Glutamatergic neuron (in vitro differentiated cells): ENCODE results near the gene CEL. TPM values are rescaled to one million over a fixed set of nuclear protein-coding genes. Genes with fewer than 3 reads are reported as not detected.
A peak's percentile ranks its signal among the peaks of the same experiment; 100 is the strongest.

ENCODE experiments used
- DNase-seq: peaks from one replicate; pipeline ENCODE4 v3.0.0; 2022
- H3K27ac Mint-ChIP-seq: one replicate; pipeline ENCODE4 v1.8.0; 2020; ENCODE audit warnings: mild to moderate bottlenecking, mixed read lengths, inconsistent platforms; ENCODE audit not compliant: unreplicated experiment
- H3K27me3 Mint-ChIP-seq: one replicate; pipeline ENCODE4 v1.8.0; 2020; ENCODE audit warnings: mild to moderate bottlenecking, moderate library complexity, mixed read lengths, inconsistent platforms; ENCODE audit not compliant: unreplicated experiment
- H3K36me3 Mint-ChIP-seq: one replicate; pipeline ENCODE4 v1.8.0; 2020; ENCODE audit warnings: mild to moderate bottlenecking, mixed read lengths, inconsistent platforms; ENCODE audit not compliant: unreplicated experiment
- H3K4me1 Mint-ChIP-seq: one replicate; pipeline ENCODE4 v1.8.0; 2020; ENCODE audit warnings: mild to moderate bottlenecking, low read depth, mixed read lengths, inconsistent platforms; ENCODE audit not compliant: unreplicated experiment
- H3K4me3 Mint-ChIP-seq: one replicate; pipeline ENCODE4 v1.8.0; 2020; ENCODE audit warnings: mild to moderate bottlenecking, mixed read lengths, inconsistent platforms; ENCODE audit not compliant: unreplicated experiment
- H3K9me3 Mint-ChIP-seq: one replicate; pipeline ENCODE4 v1.8.0; 2020; ENCODE audit warnings: mild to moderate bottlenecking, moderate library complexity, mixed read lengths, inconsistent platforms; ENCODE audit not compliant: unreplicated experiment
- total RNA-seq: library from RNA; stranded (reverse); fragmentation: NEBNext Ultra II Directional; extraction: Animal tissue kit (Norgen Biotek cat#: 25700); gene quantifications from one replicate; pipeline ENCODE4 v1.2.1, GENCODE V29; 2021; ENCODE audit not compliant: unreplicated experiment
- TF ChIP-seq, protein P1 (sequence below): fragments of 200-600 bp; sonication (generic); IDR thresholded peaks from one replicate; pipeline ENCODE4 v1.5.0; 2021; ENCODE audit not compliant: partially characterized antibody, unreplicated experiment

Gene CEL
- total RNA-seq, 1 donor from 2014 or later, result 3.8 TPM

DNA sequence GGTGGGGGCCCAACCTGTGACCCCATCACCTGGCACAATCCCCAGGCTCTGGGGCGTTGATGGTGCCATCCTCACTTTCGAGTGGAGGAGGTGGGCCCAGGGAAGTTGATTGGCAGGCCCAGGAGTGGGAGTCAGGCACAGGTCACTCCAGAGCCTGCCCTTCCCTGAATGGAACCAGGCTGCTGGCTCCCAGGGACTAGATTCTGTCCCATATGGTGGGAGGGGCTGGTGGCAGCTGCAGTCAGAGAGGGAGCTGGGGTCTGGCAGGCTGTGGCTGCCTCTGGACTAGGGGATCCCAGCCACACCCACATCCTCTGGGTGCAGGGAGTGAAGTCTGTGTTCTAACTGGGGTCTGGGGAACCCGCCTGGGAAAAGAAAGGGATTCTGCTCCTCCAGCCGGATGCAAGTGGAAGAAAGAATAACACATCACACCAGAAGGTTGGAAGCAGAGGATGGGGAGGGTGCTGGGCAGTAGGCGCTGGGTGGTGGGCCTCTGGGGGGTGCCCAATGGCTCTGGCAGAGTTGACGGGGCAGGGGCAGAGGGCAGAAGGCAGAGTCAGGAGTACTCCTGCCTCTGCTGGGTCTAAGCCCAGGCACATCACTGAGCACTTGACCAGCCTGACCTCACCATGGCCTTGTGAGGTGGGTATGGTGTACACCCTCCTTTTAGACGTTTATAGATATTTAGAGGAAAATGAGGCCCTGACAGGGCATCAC, 25.8 kb downstream of the CEL start:
- peak overlapping the region; percentile 48 for H3K27ac Mint-ChIP-seq
- H3K4me3 Mint-ChIP-seq, result peak overlapping the region; percentile 30
- DNase-seq, result peak; percentile 78
- peaks cover 11% of the 10 kb centered on the region for H3K9me3 Mint-ChIP-seq
- peaks cover 15% of the 10 kb centered on the region for H3K27me3 Mint-ChIP-seq
- peaks cover 21% of the 10 kb centered on the region for H3K4me1 Mint-ChIP-seq
- TF ChIP-seq, protein P1, sequence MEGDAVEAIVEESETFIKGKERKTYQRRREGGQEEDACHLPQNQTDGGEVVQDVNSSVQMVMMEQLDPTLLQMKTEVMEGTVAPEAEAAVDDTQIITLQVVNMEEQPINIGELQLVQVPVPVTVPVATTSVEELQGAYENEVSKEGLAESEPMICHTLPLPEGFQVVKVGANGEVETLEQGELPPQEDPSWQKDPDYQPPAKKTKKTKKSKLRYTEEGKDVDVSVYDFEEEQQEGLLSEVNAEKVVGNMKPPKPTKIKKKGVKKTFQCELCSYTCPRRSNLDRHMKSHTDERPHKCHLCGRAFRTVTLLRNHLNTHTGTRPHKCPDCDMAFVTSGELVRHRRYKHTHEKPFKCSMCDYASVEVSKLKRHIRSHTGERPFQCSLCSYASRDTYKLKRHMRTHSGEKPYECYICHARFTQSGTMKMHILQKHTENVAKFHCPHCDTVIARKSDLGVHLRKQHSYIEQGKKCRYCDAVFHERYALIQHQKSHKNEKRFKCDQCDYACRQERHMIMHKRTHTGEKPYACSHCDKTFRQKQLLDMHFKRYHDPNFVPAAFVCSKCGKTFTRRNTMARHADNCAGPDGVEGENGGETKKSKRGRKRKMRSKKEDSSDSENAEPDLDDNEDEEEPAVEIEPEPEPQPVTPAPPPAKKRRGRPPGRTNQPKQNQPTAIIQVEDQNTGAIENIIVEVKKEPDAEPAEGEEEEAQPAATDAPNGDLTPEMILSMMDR, result no peak
- H3K36me3 Mint-ChIP-seq, result no peaks in the 10 kb centered on the region

DNA sequence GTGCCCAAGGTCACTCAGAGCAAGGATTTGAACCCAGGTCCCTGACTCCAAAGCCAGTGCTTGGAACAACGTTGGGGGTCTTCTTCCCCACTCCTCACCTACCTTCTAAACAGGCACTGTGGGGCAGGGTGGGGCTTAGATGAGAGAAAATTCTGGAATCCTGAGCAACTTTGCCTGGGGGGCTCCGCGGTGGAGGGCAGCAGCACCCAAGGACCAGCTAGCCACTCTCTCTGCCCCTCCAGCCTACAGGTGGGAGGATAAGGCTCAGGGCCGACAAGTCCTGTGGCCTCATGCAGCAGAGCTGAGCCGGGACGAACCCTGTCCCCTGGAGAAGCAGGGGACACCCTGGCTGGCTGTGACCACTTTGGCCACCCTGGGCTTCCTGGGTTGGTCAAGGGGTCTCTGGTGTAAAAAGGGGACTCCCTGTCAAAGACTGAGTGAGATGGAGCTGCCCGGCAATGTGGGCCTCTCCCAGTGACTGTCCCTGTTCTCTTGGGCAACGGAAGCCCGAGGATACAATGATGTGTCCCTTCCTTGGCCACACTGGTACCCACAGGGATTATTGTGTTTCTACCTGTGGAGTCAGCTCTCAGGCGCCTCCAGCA, 26.5 kb downstream of the CEL start:
- Mint-ChIP-seq H3K4me3 (no peak overlapping the region), H3K27me3 (peaks cover 15% of the 10 kb centered on the region), H3K36me3 (no peaks in the 10 kb centered on the region), H3K4me1 (peaks cover 21% of the 10 kb centered on the region), H3K9me3 (peaks cover 11% of the 10 kb centered on the region), H3K27ac (no peak overlapping the region)
- TF ChIP-seq, protein P1, result no peak
- DNase-seq, result no peak

DNA sequence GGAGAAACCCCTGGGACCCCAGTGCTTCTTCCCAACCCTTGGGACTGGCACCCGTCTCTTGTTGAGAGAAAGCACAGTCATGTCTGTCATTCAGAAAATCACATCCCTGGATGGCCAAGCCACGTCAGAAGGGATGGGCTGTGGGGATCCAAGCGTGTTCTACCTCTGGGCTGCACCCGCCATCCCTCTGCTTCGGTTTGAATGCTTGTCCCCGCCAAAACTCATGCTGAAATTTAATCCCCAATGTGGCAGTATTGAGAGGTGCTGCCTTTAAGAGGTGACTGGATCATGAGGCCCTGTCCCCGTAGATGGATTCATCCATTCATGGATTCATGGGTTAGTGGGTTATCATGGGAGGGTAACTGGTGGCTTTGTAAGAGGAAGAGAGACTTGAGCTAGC, 27.0 kb downstream of the CEL start:
- Mint-ChIP-seq H3K27ac (no peak overlapping the region), H3K36me3 (no peaks in the 10 kb centered on the region), H3K27me3 (peaks cover 15% of the 10 kb centered on the region)

DNA sequence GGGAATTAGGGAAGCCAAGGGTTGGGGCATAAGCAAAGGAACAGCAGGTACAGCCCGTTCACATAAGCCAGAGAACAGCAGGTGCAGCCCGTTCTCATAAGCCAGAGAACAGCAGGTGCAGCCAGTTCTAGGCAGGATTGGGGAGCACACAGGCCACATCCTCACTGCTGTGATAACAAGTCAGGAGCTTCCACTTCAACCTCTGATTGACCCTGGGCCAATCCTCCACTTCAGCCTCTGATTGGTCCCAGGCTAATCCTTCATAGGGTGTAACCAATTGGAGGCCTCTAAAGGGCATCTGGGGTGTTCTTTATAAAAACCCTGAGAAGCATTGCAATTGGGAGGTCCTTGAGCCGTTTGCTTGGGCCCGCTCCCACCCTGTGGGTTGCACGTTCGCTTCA, 27.5 kb downstream of the CEL start:
- Mint-ChIP-seq H3K9me3 (peaks cover 11% of the 10 kb centered on the region), H3K27me3 (peaks cover 15% of the 10 kb centered on the region), H3K4me1 (peaks cover 21% of the 10 kb centered on the region), H3K4me3 (no peak overlapping the region), H3K36me3 (no peaks in the 10 kb centered on the region), H3K27ac (peak overlapping the region; percentile 91)
- TF ChIP-seq, protein P1, result no peak
- no peak for DNase-seq

More for the DNA sequence above, 27.0 kb downstream of the CEL start:
- DNase-seq, result no peak
- Mint-ChIP-seq H3K9me3 (peaks cover 11% of the 10 kb centered on the region), H3K4me1 (peaks cover 21% of the 10 kb centered on the region), H3K4me3 (no peak overlapping the region)
- TF ChIP-seq, protein P1, result no peak

DNA sequence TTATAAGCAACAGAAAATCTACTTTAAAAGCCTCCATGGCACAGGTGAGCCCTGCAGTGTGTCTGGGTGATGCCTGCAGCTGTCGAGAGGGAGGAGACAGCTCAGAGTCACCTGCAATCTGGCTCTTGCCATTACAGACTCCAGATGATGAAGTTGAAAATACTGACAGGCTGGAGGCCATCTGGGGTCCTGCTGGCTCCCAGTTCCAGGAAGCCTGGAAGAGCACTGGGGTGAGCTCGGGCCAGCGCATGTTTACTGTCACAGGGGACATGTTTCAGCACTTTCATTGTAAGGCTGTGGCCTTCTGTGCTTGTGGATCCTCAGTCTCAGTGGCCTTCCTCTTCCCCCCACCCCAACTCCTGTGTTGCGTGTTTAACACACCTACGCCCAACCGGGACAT, 28.4 kb downstream of the CEL start:
- peaks cover 21% of the 10 kb centered on the region for H3K4me1 Mint-ChIP-seq
- H3K27me3 Mint-ChIP-seq, result peaks cover 15% of the 10 kb centered on the region
- TF ChIP-seq, protein P1, result no peak
- H3K9me3 Mint-ChIP-seq, result peaks cover 13% of the 10 kb centered on the region
- peak overlapping the region; percentile 91 for H3K27ac Mint-ChIP-seq
- peak; percentile 70 for DNase-seq
- peak overlapping the region; percentile 55 for H3K4me3 Mint-ChIP-seq
- H3K36me3 Mint-ChIP-seq, result peaks cover 4% of the 10 kb centered on the region
